Measurements from ENCODE around the gene WNT10A.
A peak's percentile ranks its signal among the peaks of the same experiment; 100 is the strongest.

WNT10A gene

GRCh38 chr2:218870984-218871344, 9.7 kb upstream of the WNT10A start:
- H3K27ac ChIP-seq (ENCODE audit: low read depth, low read length, poor library complexity, severe bottlenecking), result no peak overlapping the region
- H3F3A ChIP-seq (ENCODE audit: insufficient read depth, low read length), result no peaks in the 10 kb centered on the region
- no peak overlapping the region for H2AFZ ChIP-seq (ENCODE audit: low read length)
- peaks cover 11% of the 10 kb centered on the region for H3K27me3 ChIP-seq (ENCODE audit: insufficient read depth, low read length)
- H3K79me2 ChIP-seq (ENCODE audit: insufficient read depth, low read length), result no peaks in the 10 kb centered on the region
- no peaks in the 10 kb centered on the region for H3K36me3 ChIP-seq (ENCODE audit: insufficient read depth, low read length)
- H3K4me3 ChIP-seq (ENCODE audit: low read depth, low read length, poor library complexity, severe bottlenecking), result peak overlapping the region; percentile 57
- no peaks in the 10 kb centered on the region for H4K20me1 ChIP-seq (ENCODE audit: insufficient read depth, low read length)
- H3K9me3 ChIP-seq (ENCODE audit: low read length), result no peaks in the 10 kb centered on the region
- H3K9ac ChIP-seq (ENCODE audit: low read length), result peak overlapping the region; percentile 32; the same call in 1 of the 2 replicates
- H3K4me1 ChIP-seq (ENCODE audit: insufficient read depth, low read length, severe bottlenecking), result peaks cover 20% of the 10 kb centered on the region
- H3K4me2 ChIP-seq (ENCODE audit: low read length), result peak overlapping the region; percentile 59
- H3K9me2 ChIP-seq (ENCODE audit: low read depth, low read length), result no peaks in the 10 kb centered on the region
- TF ChIP-seq EZH2 (IDR thresholded peaks at IDR 0.05; ENCODE audit: borderline replicate concordance, low read length) (no peak), CTCF (IDR thresholded peaks at IDR 0.05; ENCODE audit: low read length) (no peak)

- Histone ChIP-seq H3K9me2 (ENCODE audit: low read depth, low read length) (no peaks in the 10 kb centered on the region), H3K4me2 (ENCODE audit: low read length) (peak overlapping the region; percentile 59), H2AFZ (ENCODE audit: low read length) (no peak overlapping the region), H3K27me3 (ENCODE audit: insufficient read depth, low read length) (peaks cover 11% of the 10 kb centered on the region), H3K27ac (ENCODE audit: low read depth, low read length, poor library complexity, severe bottlenecking) (no peak overlapping the region), H3K9me3 (ENCODE audit: low read length) (no peaks in the 10 kb centered on the region), H3K9ac (ENCODE audit: low read length) (peak overlapping the region; percentile 32; the same call in 1 of the 2 replicates), H3K79me2 (ENCODE audit: insufficient read depth, low read length) (no peaks in the 10 kb centered on the region), H4K20me1 (ENCODE audit: insufficient read depth, low read length) (no peaks in the 10 kb centered on the region), H3K4me3 (ENCODE audit: low read depth, low read length, poor library complexity, severe bottlenecking) (peak overlapping the region; percentile 57), H3F3A (ENCODE audit: insufficient read depth, low read length) (no peaks in the 10 kb centered on the region), H3K4me1 (ENCODE audit: insufficient read depth, low read length, severe bottlenecking) (peaks cover 20% of the 10 kb centered on the region), H3K36me3 (ENCODE audit: insufficient read depth, low read length) (no peaks in the 10 kb centered on the region)
- TF ChIP-seq EZH2 (IDR thresholded peaks at IDR 0.05; ENCODE audit: borderline replicate concordance, low read length) (no peak), CTCF (IDR thresholded peaks at IDR 0.05; ENCODE audit: low read length) (no peak)
Observed at GRCh38 chr2:218871345-218872302, 9.0 kb upstream of the WNT10A start.

GRCh38 chr2:218872645-218873358, 7.8 kb upstream of the WNT10A start:
- Histone ChIP-seq H4K20me1 (ENCODE audit: insufficient read depth, low read length) (no peaks in the 10 kb centered on the region), H3K9ac (ENCODE audit: low read length) (no peak overlapping the region), H3K36me3 (ENCODE audit: insufficient read depth, low read length) (no peaks in the 10 kb centered on the region), H2AFZ (ENCODE audit: low read length) (no peak overlapping the region), H3K27ac (ENCODE audit: low read depth, low read length, poor library complexity, severe bottlenecking) (no peak overlapping the region), H3K4me3 (ENCODE audit: low read depth, low read length, poor library complexity, severe bottlenecking) (no peak overlapping the region), H3K4me2 (ENCODE audit: low read length) (peak overlapping the region; percentile 30; the same call in 1 of the 2 replicates), H3K4me1 (ENCODE audit: insufficient read depth, low read length, severe bottlenecking) (peaks cover 32% of the 10 kb centered on the region), H3K9me3 (ENCODE audit: low read length) (no peaks in the 10 kb centered on the region), H3F3A (ENCODE audit: insufficient read depth, low read length) (no peaks in the 10 kb centered on the region), H3K9me2 (ENCODE audit: low read depth, low read length) (no peaks in the 10 kb centered on the region), H3K79me2 (ENCODE audit: insufficient read depth, low read length) (no peaks in the 10 kb centered on the region), H3K27me3 (ENCODE audit: insufficient read depth, low read length) (peaks cover 11% of the 10 kb centered on the region)
- no peak for TF ChIP-seq CTCF (IDR thresholded peaks at IDR 0.05; ENCODE audit: low read length)
- TF ChIP-seq EZH2 (IDR thresholded peaks at IDR 0.05; ENCODE audit: borderline replicate concordance, low read length), result no peak
